Head of caudate nucleus (tissue), 42 donors: ENCODE measurements around the gene IFT80.
A peak's percentile ranks its signal among the peaks of the same experiment; 100 is the strongest.

Experiments used
- DNase-seq, 42 donors: peaks; one replicate each; pipeline versions ENCODE4 v3.0.0 to v3.0.0-alpha.2; 2020 to 2021; ENCODE audit warnings: mixed read lengths in 7 of 42
- intact Hi-C: fragments of 100-400 bp; cut with DNase I; formaldehyde crosslinking; loops from one replicate; pipeline ENCODE4 v1.15.0; 2022

Gene IFT80

GRCh38 chr3:160399125-160400029 lies at the start of gene IFT80, which contains the start of gene SMC4:
TSS of gene IFT80 (minus strand) at chr3:160399225. CDS start at chr3:160384600, 14,625 bp downstream.
TSS of gene SMC4 (plus strand) at chr3:160399650. CDS start at chr3:160400827, 1,177 bp downstream.
- peak; percentile 90 to 98 (median 96) for DNase-seq
- intact Hi-C loops = loop anchor here (10.0 kb wide), 1 partner anchor 165 kb away; the partner anchor contains the start of gene KPNA4

DNA sequence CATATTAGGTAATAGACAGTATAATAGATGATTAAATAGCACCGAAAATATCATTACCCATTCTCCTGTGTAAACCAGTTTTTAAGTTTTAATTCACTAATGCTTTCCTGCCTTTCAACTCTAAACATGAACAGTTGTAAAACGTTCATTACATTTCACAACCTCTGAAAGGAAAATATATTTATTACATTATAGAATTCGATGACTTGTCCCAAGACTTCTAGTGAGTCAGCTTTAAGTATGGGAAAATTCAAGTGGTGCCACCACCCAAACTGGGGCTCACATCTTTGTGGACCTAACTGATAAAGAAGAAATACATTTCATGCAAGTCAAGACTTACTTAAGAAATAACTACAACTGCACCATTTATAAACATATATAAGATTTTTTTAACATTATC lies 48.5 kb upstream of the IFT80 start:
- no peak for DNase-seq
- intact Hi-C loops = no loop called here

DNA sequence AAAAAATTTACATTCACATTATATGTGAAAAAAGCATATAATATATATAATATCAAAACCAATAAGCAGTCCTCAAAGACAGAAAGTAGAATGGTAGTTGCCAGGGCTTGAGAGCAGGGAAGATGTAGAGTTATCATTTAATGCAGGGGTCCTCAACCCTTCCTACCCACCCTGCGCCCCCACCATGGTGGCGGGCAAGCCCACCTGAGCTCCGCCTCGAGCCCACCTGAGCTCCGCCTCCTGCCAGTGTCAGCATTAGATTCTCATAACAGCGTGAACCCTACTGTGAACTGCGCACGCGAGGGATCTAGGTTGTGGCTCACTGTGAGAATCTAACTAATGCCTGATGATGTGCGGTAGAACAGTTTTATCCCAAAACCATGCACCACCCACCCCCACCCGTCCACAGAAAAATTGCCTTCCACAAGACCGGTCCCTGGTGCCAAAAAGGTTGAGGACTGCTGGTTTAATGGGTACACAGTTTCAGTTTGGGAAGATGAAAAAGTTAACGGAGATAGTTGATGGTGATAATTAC lies 47.6 kb upstream of the IFT80 start:
- intact Hi-C loops = no loop called here
- no peak for DNase-seq

DNA sequence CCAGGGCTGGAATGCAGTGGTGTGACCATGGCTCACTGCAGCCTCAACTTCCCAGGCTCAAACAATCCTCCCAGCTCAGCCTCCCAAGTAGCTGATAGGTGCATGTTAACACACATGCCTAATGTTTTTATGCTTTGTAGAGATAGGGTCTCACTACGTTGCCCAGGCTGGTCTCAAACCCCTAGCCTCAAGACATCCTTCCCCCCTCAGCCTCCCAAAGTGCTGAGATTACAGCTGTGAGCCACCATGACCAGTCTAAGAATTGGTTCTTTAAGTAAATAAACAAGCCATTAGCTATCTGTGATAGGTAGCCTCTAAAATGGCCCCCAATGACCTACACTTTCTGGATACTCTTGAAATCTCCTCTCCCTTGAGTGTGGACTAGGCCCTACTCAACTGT lies 46.8 kb upstream of the IFT80 start:
- intact Hi-C loops = no loop called here

DNA sequence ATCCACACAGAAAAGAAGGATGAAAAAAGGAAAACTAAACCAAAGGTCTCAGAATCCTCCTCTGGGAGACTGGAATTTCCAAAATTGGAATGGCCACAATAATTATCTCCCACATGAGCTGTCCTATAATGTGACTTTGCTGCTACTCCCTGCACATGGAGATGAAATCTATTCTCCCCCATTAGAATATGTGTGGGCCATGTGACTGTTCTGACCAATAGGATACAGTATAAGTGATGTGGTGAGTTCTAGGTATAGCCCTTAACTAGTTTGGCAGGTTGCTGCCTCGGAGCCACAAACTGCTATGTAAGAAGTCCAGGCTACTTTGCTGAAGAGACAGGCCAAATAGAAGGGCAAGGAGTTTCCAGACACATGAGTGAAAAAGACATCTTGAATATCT lies 45.4 kb upstream of the IFT80 start:
- no peak for DNase-seq
- intact Hi-C loops = no loop called here

More for the DNA sequence above, 46.8 kb upstream of the IFT80 start:
- no peak for DNase-seq

- no peak for DNase-seq
These were observed 41.7 kb upstream of the IFT80 start for GRCh38 chr3:160440687-160441086.

GRCh38 chr3:160437083-160437455 lies 38.0 kb upstream of the IFT80 start:
- DNase-seq = no peak
- intact Hi-C loops = no loop called here

More at GRCh38 chr3:160440687-160441086, 41.7 kb upstream of the IFT80 start:
- intact Hi-C loops = no loop called here

- no peak for DNase-seq
- intact Hi-C loops = no loop called here
These were observed 36.7 kb upstream of the IFT80 start for GRCh38 chr3:160435747-160436146.

GRCh38 chr3:160435095-160435494 lies 36.1 kb upstream of the IFT80 start:
- intact Hi-C loops = no loop called here
- no peak for DNase-seq

DNA sequence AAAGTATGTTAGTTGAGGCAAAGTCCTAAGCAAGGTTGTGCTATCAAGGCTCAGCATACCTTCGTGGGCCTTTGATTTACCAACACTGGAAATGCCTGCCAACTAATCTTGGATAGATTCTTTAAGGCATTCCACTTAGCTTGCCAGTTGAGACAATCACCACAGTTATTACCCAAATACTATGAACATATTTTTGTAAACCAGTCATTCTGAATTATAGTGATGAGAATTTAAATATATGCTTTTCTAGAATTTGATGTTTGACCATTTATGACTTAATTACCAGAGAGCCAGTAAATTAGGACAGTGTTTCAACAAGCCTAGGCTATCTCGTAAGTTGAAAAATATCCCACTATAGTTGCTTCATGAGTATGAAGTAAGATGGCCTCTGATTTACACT lies 35.0 kb upstream of the IFT80 start:
- DNase-seq = no peak
- intact Hi-C loops = no loop called here

GRCh38 chr3:160427832-160428424 lies 28.9 kb upstream of the IFT80 start:
- intact Hi-C loops = no loop called here
- no peak for DNase-seq

DNA sequence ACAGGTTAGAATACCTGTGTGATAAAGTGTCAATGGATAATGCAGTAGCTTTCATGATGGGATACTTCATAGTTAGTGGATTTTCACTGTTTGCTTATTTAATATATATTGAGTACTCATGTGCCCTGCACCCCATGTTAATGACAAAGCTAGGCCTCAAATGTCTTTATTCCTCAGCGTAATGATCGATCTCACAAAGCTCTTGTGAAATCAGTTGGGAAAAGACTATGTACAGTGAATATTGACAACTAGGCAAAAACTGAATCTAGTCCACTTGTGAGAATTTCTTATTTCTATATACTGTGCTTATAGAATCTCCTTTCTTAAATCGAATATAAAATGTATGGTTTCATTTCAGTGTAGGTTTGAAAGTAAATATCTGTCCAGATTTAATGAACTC lies 18.3 kb upstream of the IFT80 start:
- DNase-seq = no peak
- intact Hi-C loops = loop anchor here (10.0 kb wide), 1 partner anchor 67 kb away; no protein-coding TSS in a partner anchor

GRCh38 chr3:160413613-160414248 lies 14.7 kb upstream of the IFT80 start:
- intact Hi-C loops = loop anchor here (2.0 to 10.0 kb wide), 2 partner anchors 71 to 381 kb away; no protein-coding TSS in a partner anchor

DNA sequence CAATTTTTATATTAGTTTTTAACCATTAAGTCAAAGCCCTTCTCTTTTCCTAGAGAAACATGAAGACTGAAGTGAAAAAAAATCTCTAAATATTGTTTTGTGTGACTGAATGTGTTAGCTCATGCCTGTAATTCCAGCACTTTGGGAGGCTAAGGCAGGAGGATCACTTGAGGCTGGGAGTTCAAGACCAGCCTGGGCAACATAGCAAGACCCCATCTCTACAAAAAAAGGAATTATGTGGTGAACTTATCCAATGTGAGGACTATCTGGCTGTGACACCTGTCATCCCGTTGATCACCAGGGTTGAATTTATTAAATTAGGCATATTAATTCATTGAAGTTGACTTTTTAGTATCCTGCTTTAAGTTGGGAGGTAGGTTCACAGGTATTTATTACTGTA lies 13.5 kb upstream of the IFT80 start:
- intact Hi-C loops = loop anchor here (2.0 to 10.0 kb wide), 2 partner anchors 72 to 380 kb away; no protein-coding TSS in a partner anchor
- no peak for DNase-seq

More at GRCh38 chr3:160413613-160414248, 14.7 kb upstream of the IFT80 start:
- DNase-seq = peak in 41 of 42 donors; percentile 7 to 87 (median 71)

DNA sequence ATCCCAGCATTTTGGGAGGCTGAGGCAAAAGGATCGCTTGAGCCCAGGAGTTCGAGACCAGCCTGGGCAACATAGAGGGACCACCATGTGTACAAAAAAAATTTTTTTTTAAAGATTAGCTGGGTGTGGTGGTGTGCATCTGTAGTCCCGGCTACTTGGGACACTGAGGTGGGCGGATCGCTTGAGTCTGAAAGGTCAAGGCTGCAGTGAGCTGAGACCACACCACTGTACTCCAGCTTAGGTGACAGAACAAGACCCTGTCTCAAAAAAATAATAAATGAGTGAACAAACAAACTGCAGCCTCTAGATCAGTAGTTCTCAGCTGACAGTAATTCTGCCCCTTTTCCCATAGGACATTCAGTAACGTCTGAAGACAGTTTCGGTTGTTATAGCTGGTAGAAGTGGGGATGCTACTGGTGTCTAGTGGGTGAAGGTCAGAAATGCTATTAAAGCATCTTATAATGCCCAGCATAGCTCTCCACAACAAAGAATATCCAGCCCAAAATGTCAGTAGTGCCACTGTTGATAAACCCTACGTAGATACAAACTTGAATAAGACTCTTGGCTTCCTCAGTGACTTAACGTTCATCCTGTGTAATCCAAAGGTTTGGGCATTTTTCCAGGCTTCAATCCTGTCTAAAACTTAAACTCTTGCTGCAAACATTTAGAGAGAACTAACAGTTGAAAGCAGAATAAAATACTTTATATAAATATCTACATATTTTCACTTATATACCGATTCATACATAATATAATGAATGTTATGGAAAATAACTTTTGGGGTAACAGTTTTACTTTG lies 11.0 kb upstream of the IFT80 start:
- no peak for DNase-seq
- intact Hi-C loops = loop anchor here (10.0 kb wide), 1 partner anchor 75 kb away; no protein-coding TSS in a partner anchor

DNA sequence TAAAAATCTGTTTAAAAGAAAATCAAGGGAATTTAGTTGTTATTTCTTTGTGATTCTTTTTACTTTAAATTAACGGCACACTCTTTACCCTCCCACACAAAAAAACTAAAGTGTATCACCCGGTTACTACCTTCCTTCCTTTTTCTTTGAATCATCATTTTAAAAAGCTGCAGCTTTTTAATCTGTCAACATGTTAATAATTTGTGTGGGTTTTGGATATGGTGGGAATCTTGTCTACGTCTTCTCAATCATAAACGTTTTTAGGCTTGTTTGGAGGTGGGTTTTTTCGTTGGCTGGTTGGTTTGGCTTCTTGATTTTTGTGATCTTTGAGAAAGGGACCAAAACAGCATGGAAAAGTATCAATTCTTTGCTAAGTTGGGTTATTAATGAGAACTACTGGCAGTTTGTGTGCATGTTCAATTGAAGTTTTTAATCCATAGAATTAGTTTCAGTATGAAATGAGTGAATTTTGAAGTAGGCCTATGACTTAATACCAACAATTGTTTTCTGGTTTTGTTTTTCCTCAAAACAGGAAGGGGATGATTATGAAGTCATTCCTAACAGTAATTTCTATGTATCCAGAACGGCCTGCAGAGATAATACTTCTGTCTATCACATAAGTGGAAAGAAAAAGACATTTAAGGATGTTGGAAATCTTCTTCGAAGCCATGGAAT lies 4.9 kb upstream of the IFT80 start:
- intact Hi-C loops = no loop called here
- no peak for DNase-seq

GRCh38 chr3:160403028-160403545 lies 4.1 kb upstream of the IFT80 start:
- intact Hi-C loops = no loop called here
- no peak for DNase-seq
